H9 (cell line): ENCODE data around the gene MRGPRD. TPM values are rescaled to one million over a fixed set of nuclear protein-coding genes. Genes with fewer than 3 reads are reported as not detected.

ENCODE experiments used
- DNase-seq: peaks from one replicate; pipeline ENCODE4 v3.0.0-alpha.2; 2017
- H2AFZ ChIP-seq: one replicate; pipeline ENCODE4 v1.6.1; 2013; ENCODE audit warnings: mild to moderate bottlenecking, low read length, control low read depth, moderate library complexity
- H2AK5ac ChIP-seq: 2 replicates; pipeline ENCODE4 v1.6.1; 2013; ENCODE audit warnings: low read length, control low read depth, mixed read lengths; ENCODE audit not compliant: insufficient read length
- H2BK120ac ChIP-seq: one replicate; pipeline ENCODE4 v1.6.1; 2013; ENCODE audit warnings: low read depth, mild to moderate bottlenecking, low read length, control low read depth, inconsistent platforms; ENCODE audit not compliant: poor library complexity, severe bottlenecking
- H2BK12ac ChIP-seq: 2 replicates; pipeline ENCODE4 v1.6.1; 2013; ENCODE audit warnings: low read length, control low read depth, mixed read lengths, low read depth; ENCODE audit not compliant: insufficient read length
- H2BK15ac ChIP-seq: 2 replicates; pipeline ENCODE4 v1.6.1; 2013; ENCODE audit warnings: low read depth, low read length, control low read depth
- H2BK20ac ChIP-seq: one replicate; pipeline ENCODE4 v1.6.1; 2013; ENCODE audit warnings: low read depth, mild to moderate bottlenecking, low read length, control low read depth, inconsistent platforms; ENCODE audit not compliant: poor library complexity, severe bottlenecking
- H2BK5ac ChIP-seq: 2 replicates; pipeline ENCODE4 v1.6.1; 2013; ENCODE audit warnings: low read length, control low read depth, mixed read lengths; ENCODE audit not compliant: insufficient read length
- H3K14ac ChIP-seq: 2 replicates; pipeline ENCODE4 v1.6.1; 2013; ENCODE audit warnings: low read length, control low read depth; ENCODE audit not compliant: insufficient read depth
- H3K18ac ChIP-seq: 2 replicates; pipeline ENCODE4 v1.6.1; 2013; ENCODE audit warnings: low read depth, mild to moderate bottlenecking, mixed read lengths, low read length, control low read depth; ENCODE audit not compliant: insufficient read length
- H3K23ac ChIP-seq: 2 replicates; pipeline ENCODE4 v1.6.1; 2013; ENCODE audit warnings: low read length, control low read depth, mixed read lengths, low read depth; ENCODE audit not compliant: insufficient read length
- H3K23me2 ChIP-seq: 2 replicates; pipeline ENCODE4 v1.6.1; 2013; ENCODE audit warnings: low read depth, mild to moderate bottlenecking, mixed read lengths, low read length, control low read depth; ENCODE audit not compliant: insufficient read length, poor library complexity, severe bottlenecking
- H3K27ac ChIP-seq: 2 replicates; pipeline ENCODE4 v1.5.1; 2013; ENCODE audit warnings: low read length, control low read depth, mixed read lengths, low read depth; ENCODE audit not compliant: insufficient read length
- H3K27me3 ChIP-seq: 2 replicates; pipeline ENCODE4 v1.6.1; 2013; ENCODE audit warnings: low read length, control low read depth, inconsistent platforms; ENCODE audit not compliant: insufficient read depth
- H3K4ac ChIP-seq: 2 replicates; pipeline ENCODE4 v1.6.1; 2013; ENCODE audit warnings: low read depth, mild to moderate bottlenecking, control low read depth, inconsistent platforms, low read length, moderate library complexity
- H3K4me1 ChIP-seq: 2 replicates; pipeline ENCODE4 v1.6.1; 2013; ENCODE audit warnings: low read length, control low read depth, inconsistent platforms; ENCODE audit not compliant: insufficient read depth
- H3K4me2 ChIP-seq: 2 replicates; pipeline ENCODE4 v1.6.1; 2013; ENCODE audit warnings: low read length, control low read depth, mixed read lengths; ENCODE audit not compliant: insufficient read length, insufficient read depth
- H3K56ac ChIP-seq: 2 replicates; pipeline ENCODE4 v1.6.1; 2013; ENCODE audit warnings: low read depth, mild to moderate bottlenecking, mixed read lengths, low read length, control low read depth; ENCODE audit not compliant: insufficient read length
- H3K79me1 ChIP-seq: 2 replicates; pipeline ENCODE4 v1.6.1; 2013; ENCODE audit warnings: low read depth, mild to moderate bottlenecking, moderate library complexity, low read length, control low read depth, inconsistent platforms; ENCODE audit not compliant: insufficient read depth, poor library complexity, severe bottlenecking
- H3K79me2 ChIP-seq: 2 replicates; pipeline ENCODE4 v1.6.1; 2013; ENCODE audit warnings: low read length, control low read depth, inconsistent platforms; ENCODE audit not compliant: insufficient read depth
- H3K9ac ChIP-seq: 2 replicates; pipeline ENCODE4 v1.6.1; 2013; ENCODE audit warnings: low read length, control low read depth, mixed read lengths; ENCODE audit not compliant: insufficient read length; ENCODE audit errors: extremely low read depth
- H3K9me3 ChIP-seq: one replicate; pipeline ENCODE4 v1.6.1; 2013; ENCODE audit warnings: low read depth, low read length, inconsistent platforms; ENCODE audit not compliant: control insufficient read depth
- H3T11ph ChIP-seq: one replicate; pipeline ENCODE4 v1.6.1; 2013; ENCODE audit warnings: mild to moderate bottlenecking, low read length, control low read depth, inconsistent platforms
- H4K20me1 ChIP-seq: one replicate; pipeline ENCODE4 v1.6.1; 2013; ENCODE audit not compliant: control insufficient read depth, insufficient read length, insufficient read depth
- H4K5ac ChIP-seq: 2 replicates; pipeline ENCODE4 v1.6.1; 2013; ENCODE audit warnings: low read depth, mild to moderate bottlenecking, mixed read lengths, low read length, control low read depth; ENCODE audit not compliant: insufficient read length
- H4K8ac ChIP-seq: replicated peaks from 2 replicates; pipeline ENCODE4 v1.6.1; 2013; ENCODE audit warnings: low read length, control low read depth, mixed read lengths, low read depth; ENCODE audit not compliant: insufficient read length
- H4K91ac ChIP-seq: 2 replicates; pipeline ENCODE4 v1.6.1; 2013; ENCODE audit warnings: low read depth, mild to moderate bottlenecking, moderate library complexity, mixed read lengths, low read length, control low read depth; ENCODE audit not compliant: insufficient read length
- H3K27ac Mint-ChIP-seq, 3 experiments: 2 replicates in 2 of 3; 3 replicates in 1 of 3; pipeline ENCODE4 v1.8.0; 2020 to 2021; ENCODE audit warnings: mixed read lengths in 3 of 3, mild to moderate bottlenecking in 1 of 3, moderate library complexity in 1 of 3
- H3K27me3 Mint-ChIP-seq: 2 replicates; pipeline ENCODE4 v1.8.0; 2021; ENCODE audit warnings: low read depth, mild to moderate bottlenecking, moderate library complexity, mixed read lengths
- H3K36me3 Mint-ChIP-seq, 3 experiments: 2 replicates in 2 of 3; 3 replicates in 1 of 3; pipeline ENCODE4 v1.8.0; 2020 to 2021; ENCODE audit warnings: low read depth in 3 of 3, mixed read lengths in 3 of 3; ENCODE audit not compliant: insufficient read depth in 1 of 3
- H3K4me1 Mint-ChIP-seq, 2 experiments: 2 replicates each; pipeline ENCODE4 v1.8.0; 2020; ENCODE audit warnings: mixed read lengths in 2 of 2
- H3K4me3 Mint-ChIP-seq, 2 experiments: 2 replicates in 1 of 2; 3 replicates in 1 of 2; pipeline ENCODE4 v1.8.0; 2020 to 2021; ENCODE audit warnings: mild to moderate bottlenecking in 2 of 2, mixed read lengths in 2 of 2, moderate library complexity in 1 of 2
- H3K9me3 Mint-ChIP-seq, 2 experiments: 2 replicates in 1 of 2; 3 replicates in 1 of 2; pipeline ENCODE4 v1.8.0; 2020; ENCODE audit warnings: mild to moderate bottlenecking in 2 of 2, mixed read lengths in 2 of 2, moderate library complexity in 1 of 2
- WGBS: extraction: QIAGEN DNeasy Blood & Tissue Kit; methylation state at CpG from one replicate; pipeline ENCODE4 v1.1.7; 2013; ENCODE audit warnings: missing lambda C conversion rate, low lambda C conversion rate, mixed read lengths; ENCODE audit not compliant: insufficient read length; ENCODE audit errors: extremely low coverage; 5-methylcytosine and 5-hydroxymethylcytosine counted together
- total RNA-seq: library from RNA; stranded (reverse); gene quantifications from 2 replicates; pipeline ENCODE4 v1.2.1, GENCODE V29; 2021
- TF ChIP-seq, protein P1 (sequence below): fragments of 200-600 bp; sonication (generic); conservative IDR thresholded peaks from 3 replicates; pipeline ENCODE4 v1.8.0; 2021; ENCODE audit warnings: antibody characterized with exemption, mild to moderate bottlenecking

MRGPRD gene
- total RNA-seq, 1 experiment from 2014 or later = not detected

DNA sequence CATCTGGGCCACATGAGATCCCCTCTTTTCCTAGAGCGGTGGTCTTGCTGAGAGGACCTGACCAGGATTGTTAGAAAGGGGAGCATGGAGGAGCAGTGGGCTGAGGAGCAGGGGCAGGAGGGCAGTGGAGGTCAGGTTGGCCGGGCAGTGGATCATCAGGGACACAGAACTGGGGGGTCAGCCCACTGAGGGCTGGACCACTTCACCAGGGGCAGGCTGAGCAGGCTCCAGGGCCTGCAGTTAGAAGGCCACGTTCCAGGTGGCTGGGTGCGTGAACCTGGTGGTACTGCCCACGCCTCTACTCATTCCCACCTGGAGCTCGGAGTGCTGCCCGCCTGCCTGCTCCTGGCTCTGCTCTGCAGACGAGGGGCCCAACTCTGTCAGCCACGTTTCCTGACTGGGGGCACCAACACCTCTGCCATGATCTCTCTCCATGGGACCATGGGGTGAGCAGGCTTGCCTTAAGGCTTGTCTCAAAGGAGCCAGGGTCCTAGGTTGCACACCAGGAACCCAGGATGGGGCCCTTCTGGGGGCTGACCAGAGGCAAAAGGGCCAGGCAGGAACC is 22.6 kb upstream of the MRGPRD start:
- Histone ChIP-seq H2AK5ac (no peak overlapping the region), H3K9ac (no peak overlapping the region), H3K56ac (no peak overlapping the region), H4K5ac (no peak overlapping the region), H3K27ac (no peak overlapping the region), H3K4me1 (no peaks in the 10 kb centered on the region), H3K23me2 (no peaks in the 10 kb centered on the region), H3T11ph (no peak overlapping the region), H3K18ac (no peak overlapping the region), H3K27me3 (no peaks in the 10 kb centered on the region), H2BK12ac (no peak overlapping the region), H3K79me1 (no peaks in the 10 kb centered on the region), H3K9me3 (no peaks in the 10 kb centered on the region), H4K8ac (no peak overlapping the region), H4K20me1 (no peaks in the 10 kb centered on the region), H3K14ac (no peak overlapping the region), H3K4me2 (no peak overlapping the region), H2BK20ac (no peak overlapping the region), H3K4ac (no peak overlapping the region), H3K79me2 (no peaks in the 10 kb centered on the region), H2BK5ac (no peak overlapping the region), H2BK15ac (no peak overlapping the region), H2AFZ (no peak overlapping the region), H3K23ac (no peak overlapping the region), H4K91ac (no peak overlapping the region), H2BK120ac (no peak overlapping the region)
- Mint-ChIP-seq H3K4me1 (peaks cover 13 to 20% of the 10 kb centered on the region in 2 experiments), H3K9me3 (no peaks in the 10 kb centered on the region; a peak in 1 of 5 replicates), H3K4me3 (no peak overlapping the region), H3K36me3 (peaks cover 0 to 5% (median 0%) of the 10 kb centered on the region in 3 experiments; a peak in 4 of 7 replicates), H3K27ac (no peak overlapping the region), H3K27me3 (no peaks in the 10 kb centered on the region)
- no CpG with 5 or more reads among the region's 9 CpGs for WGBS
- DNase-seq = peak; percentile 12
- TF ChIP-seq, protein P1, sequence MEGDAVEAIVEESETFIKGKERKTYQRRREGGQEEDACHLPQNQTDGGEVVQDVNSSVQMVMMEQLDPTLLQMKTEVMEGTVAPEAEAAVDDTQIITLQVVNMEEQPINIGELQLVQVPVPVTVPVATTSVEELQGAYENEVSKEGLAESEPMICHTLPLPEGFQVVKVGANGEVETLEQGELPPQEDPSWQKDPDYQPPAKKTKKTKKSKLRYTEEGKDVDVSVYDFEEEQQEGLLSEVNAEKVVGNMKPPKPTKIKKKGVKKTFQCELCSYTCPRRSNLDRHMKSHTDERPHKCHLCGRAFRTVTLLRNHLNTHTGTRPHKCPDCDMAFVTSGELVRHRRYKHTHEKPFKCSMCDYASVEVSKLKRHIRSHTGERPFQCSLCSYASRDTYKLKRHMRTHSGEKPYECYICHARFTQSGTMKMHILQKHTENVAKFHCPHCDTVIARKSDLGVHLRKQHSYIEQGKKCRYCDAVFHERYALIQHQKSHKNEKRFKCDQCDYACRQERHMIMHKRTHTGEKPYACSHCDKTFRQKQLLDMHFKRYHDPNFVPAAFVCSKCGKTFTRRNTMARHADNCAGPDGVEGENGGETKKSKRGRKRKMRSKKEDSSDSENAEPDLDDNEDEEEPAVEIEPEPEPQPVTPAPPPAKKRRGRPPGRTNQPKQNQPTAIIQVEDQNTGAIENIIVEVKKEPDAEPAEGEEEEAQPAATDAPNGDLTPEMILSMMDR = no peak
